Measurements from ENCODE around the gene GOLGA6L10.
"Not testable (repeated sequence)": the region's sequence is repeated elsewhere in the genome, so short reads cannot be mapped to it uniquely, and the experiment has no call there.

Gene GOLGA6L10

GRCh38 chr15:82342632-82343374 lies 6.5 kb downstream of the GOLGA6L10 start:
- DNase-seq (ENCODE audit: low spot score): not testable (repeated sequence)

DNA sequence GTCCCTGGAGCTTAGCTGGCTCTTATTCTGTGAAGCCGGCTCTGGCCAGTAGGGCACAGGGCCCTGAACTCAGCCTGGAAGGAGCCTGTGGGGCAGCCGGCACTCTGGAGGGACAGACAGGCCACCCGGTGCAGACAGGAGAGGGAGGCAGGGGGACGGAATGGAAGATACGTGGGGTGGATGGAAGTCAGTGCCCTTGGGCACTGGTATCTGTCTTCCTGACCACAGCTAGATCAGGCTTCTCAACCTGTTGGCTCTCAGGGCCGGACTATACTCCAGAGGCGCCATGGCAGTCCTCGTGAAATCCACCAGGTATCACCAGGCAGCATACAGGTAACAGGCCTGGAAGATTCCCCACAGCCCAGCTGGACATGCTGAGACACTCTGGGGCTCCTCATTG lies 10.7 kb downstream of the GOLGA6L10 start:
- DNase-seq (ENCODE audit: low spot score): not testable (repeated sequence)

GRCh38 chr15:82338053-82338452 lies 11.2 kb downstream of the GOLGA6L10 start:
- not testable (repeated sequence) for DNase-seq (ENCODE audit: low spot score)

- not testable (repeated sequence) for DNase-seq (ENCODE audit: low spot score)
Observed at GRCh38 chr15:82337051-82337450, 12.2 kb downstream of the GOLGA6L10 start.

- DNase-seq (ENCODE audit: low spot score): not testable (repeated sequence)
Observed at GRCh38 chr15:82336180-82336647, 13.1 kb downstream of the GOLGA6L10 start.

DNA sequence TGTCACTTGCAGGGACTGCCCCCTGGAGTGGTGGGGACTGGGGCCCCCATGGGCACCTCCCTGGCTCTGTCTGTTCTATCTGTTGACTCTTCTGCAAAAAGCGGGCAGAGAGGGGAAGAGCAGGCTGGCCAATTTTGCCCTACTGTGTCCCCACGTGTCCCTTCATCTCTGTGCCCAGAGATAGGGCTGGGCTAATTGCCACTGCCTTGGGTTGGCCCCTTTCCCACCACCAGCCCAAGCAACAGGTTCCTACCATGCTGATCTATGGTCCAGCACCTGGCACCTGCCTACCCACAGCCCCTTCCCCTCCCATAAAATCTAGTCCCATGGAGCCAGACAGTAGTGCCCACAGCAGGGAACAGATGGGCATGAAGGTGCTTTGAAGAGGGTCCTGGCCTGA lies 14.3 kb downstream of the GOLGA6L10 start:
- not testable (repeated sequence) for DNase-seq (ENCODE audit: low spot score)

- not testable (repeated sequence) for DNase-seq (ENCODE audit: low spot score)
Observed at GRCh38 chr15:82334554-82334932, 14.7 kb downstream of the GOLGA6L10 start.

DNA sequence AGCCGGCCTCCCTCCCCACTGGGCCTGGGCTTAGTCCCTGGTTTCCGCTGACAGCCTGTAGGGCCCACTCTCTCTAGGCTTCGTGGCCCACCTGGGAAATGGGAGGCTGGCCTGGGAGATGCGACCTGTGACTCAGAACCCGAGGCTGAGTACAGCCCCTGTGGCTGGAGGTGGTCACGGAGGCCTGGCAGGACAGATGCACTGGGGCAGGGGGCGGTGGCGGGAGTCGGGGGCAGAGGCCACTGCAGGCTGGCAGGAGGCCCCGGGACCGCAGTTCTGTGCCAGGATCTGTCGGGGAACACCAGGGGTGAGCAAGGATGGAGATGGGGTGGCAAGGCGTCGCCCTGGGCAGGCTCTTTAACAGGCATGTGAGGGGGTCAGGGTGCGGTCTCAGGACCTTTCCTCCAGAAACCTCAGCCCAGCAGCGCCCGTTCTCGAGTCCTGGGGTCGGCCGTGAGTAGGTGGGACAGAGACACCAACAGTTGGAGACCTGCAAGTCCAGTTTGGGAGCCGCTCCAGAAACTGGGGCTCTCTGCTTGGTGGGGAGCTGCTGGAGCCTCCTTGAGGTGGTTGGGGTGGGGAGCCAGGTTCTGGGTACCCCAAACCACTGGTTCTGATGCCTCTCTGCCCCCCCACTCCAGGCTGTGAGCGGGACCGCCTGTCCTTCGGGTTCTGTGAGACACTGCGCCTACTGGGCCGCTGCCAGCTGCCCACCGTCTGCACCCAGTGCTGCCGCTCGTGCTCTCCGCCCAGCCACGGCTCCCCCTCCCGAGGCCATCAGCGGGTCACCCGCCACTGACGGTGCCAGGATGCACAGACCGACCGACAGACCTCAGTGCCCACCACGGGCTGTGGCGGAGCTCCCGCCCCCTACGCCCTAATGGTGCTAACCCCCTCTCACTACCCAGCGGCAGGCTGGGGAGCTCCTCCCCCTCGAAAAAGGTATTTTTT lies 15.4 kb downstream of the GOLGA6L10 start:
- DNase-seq (ENCODE audit: low spot score): not testable (repeated sequence)

- DNase-seq (ENCODE audit: low spot score): not testable (repeated sequence)
Observed at GRCh38 chr15:82332711-82333602, 16.3 kb downstream of the GOLGA6L10 start.

- DNase-seq (ENCODE audit: low spot score): not testable (repeated sequence)
Observed at GRCh38 chr15:82331576-82332304, 17.5 kb downstream of the GOLGA6L10 start.

GRCh38 chr15:82330921-82331320 lies 18.4 kb downstream of the GOLGA6L10 start:
- not testable (repeated sequence) for DNase-seq (ENCODE audit: low spot score)

DNA sequence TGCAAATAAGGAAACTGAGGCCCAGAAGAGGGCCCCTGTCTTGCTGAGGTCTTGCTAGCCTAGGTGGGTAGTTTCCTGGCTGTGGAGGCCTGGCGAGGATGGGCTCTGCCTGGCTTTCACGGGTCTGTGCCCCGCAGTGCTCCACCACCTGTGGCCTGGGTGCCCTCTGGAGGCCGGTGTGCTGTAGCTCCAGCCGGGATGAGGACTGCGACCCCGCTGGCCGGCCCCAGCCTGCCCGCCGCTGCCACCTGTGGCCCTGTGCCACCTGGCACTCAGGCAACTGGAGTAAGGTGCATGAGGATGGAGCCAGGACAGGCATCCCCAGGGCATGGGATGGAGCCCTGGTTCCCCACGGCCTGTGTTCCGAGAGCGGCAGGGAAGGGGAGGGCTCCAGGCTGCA lies 20.2 kb downstream of the GOLGA6L10 start:
- not testable (repeated sequence) for DNase-seq (ENCODE audit: low spot score)

DNA sequence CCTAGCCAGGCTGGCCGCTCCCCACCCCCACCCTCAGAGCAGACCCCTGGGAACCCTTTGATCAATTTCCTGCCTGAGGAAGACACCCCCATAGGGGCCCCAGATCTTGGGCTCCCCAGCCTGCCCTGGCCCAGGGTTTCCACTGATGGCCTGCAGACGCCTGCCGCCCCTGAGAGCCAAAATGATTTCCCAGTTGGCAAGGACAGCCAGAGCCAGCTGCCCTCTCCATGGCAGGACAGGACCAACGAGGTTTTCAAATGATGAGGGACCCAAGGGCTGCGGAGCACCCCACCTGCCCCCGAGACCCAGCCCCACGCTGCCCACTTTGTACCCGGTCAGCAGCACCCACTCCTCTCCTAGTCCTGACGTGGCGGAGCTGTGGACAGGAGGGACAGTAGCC lies 21.9 kb downstream of the GOLGA6L10 start:
- not testable (repeated sequence) for DNase-seq (ENCODE audit: low spot score)

DNA sequence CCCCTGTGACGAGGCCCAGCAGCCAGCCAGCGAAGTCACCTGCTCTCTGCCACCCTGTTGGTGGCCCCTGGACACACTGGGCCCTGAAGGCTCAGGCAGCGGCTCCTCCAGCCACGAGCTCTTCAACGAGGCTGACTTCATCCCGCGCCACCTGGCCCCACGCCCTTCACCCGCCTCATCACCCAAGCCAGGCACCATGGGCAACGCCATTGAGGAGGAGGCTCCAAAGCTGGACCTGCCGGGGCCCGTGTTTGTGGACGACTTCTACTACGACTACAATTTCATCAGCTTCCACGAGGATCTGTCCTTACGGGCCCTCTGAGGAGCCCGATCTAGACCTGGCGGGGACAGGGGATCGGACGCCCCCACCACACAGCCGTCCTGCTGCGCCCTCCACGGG lies 22.4 kb downstream of the GOLGA6L10 start:
- not testable (repeated sequence) for DNase-seq (ENCODE audit: low spot score)

- not testable (repeated sequence) for DNase-seq (ENCODE audit: low spot score)
Observed at GRCh38 chr15:82325646-82326045, 23.6 kb downstream of the GOLGA6L10 start.

DNA sequence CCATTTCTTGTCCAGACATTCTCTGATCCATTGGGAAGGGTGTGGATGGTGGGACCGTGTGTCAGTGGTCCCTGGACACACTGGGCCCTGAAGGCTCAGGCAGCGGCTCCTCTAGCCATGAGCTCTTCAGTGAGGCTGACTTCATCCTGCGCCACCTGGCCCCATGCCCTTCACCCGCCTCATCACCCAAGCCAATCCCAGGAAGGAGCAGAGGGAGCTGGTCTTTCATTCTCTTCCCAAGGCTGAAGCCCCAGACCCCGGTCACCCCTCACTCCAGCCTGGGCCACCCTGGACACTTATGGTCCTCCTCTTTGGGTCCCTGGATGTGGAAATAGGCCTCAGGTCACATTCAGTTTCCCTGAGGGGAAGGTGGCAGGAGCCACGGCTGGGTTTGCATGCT lies 24.4 kb downstream of the GOLGA6L10 start:
- DNase-seq (ENCODE audit: low spot score): not testable (repeated sequence)

DNA sequence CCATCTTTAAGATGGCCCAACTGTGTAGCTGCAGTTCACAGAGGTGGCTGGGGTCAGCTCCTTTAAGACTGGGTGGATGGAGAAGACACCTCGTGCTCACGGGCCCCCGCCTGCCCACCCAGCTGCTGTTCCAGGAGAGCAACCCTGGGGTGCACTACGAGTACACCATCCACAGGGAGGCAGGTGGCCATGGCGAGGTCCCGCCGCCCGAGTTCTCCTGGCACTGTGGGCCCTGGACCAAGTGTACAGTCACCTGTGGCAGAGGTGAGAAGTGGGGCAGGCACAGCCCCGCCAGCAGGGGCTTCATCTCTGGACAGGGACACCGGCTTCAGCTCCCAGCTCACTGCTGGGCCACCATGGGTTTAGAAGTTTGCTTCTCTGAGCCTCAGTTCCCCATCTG lies 26.8 kb downstream of the GOLGA6L10 start:
- DNase-seq (ENCODE audit: low spot score): not testable (repeated sequence)

- not testable (repeated sequence) for DNase-seq (ENCODE audit: low spot score)
Observed at GRCh38 chr15:82320861-82321260, 28.4 kb downstream of the GOLGA6L10 start.

DNA sequence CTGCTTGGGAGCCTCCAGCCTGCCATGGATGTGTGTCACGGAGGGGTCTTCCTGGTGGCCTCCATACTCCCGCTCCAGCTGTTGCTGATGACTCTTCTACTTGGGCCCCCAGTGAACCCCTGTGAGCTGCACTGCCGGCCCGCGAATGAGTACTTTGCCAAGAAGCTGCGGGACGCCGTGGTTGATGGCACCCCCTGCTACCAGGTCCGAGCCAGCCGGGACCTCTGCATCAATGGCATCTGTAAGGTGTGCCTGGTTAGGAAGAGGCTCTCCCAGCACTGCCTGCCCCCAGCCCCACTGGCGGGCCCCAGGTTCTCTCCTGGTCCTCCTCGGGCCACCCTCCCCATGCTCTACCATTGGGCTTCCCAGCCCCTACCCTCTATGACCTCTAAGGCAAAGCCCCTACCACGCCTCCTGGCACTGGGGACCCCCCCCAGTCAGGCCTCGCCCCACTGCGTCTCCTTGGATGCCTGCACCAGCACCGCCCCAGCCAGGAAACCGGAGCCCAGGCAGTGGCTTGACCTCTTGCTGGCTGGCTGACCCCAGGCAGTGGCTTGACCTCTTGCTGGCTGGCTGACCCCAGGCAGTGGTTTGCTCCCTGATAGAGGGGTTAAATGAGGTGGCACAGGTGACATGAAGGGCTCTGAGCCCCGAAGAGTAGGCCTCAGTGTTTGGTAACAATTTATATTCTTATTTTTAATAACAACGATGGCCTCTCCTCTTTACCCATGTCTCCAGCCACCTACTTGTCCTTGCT lies 29.6 kb downstream of the GOLGA6L10 start:
- DNase-seq (ENCODE audit: low spot score): not testable (repeated sequence)

GRCh38 chr15:82318281-82318680 lies 31.0 kb downstream of the GOLGA6L10 start:
- DNase-seq (ENCODE audit: low spot score): not testable (repeated sequence)
